ENCODE data around the gene SF3B3. TPM values are rescaled to one million over a fixed set of nuclear protein-coding genes. Genes with fewer than 3 reads are reported as not detected.

The SF3B3 gene
- total RNA-seq, 1 donor from 2014 or later = 103 TPM

DNA sequence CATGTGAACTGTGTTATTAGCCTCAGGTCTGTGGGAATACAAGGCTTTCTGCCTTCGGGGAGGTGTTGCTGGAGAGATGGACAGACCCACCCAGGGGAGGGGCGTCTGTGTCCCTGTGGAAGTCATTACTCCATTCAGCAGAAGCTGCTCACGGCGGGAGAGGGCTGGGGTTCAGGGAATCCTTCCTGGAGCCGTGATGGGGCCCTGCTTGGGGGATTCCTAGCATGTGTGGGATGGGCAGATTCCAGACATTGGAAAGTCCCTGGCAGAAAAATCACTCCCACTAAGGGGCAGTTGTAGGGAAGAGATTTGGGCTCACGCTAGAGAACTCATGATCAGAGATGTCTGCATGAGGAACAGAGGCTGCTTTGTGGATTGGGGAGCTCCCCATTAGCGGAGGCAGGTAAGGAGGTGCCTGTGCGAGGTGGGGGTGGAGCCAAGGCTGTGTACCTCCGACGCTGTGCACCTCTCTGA, 66.4 kb downstream of the SF3B3 start:
- H3K36me3 ChIP-seq (ENCODE audit: control insufficient read depth, insufficient read depth, low read length) = no peaks in the 10 kb centered on the region
- no peak overlapping the region for H3K4me3 ChIP-seq (ENCODE audit: low read depth, low read length)
- no peak for DNase-seq (ENCODE audit: low read depth)
- no peaks in the 10 kb centered on the region for H3K27me3 ChIP-seq (ENCODE audit: control insufficient read depth, insufficient read depth, low read length)
- TF ChIP-seq, protein P1, sequence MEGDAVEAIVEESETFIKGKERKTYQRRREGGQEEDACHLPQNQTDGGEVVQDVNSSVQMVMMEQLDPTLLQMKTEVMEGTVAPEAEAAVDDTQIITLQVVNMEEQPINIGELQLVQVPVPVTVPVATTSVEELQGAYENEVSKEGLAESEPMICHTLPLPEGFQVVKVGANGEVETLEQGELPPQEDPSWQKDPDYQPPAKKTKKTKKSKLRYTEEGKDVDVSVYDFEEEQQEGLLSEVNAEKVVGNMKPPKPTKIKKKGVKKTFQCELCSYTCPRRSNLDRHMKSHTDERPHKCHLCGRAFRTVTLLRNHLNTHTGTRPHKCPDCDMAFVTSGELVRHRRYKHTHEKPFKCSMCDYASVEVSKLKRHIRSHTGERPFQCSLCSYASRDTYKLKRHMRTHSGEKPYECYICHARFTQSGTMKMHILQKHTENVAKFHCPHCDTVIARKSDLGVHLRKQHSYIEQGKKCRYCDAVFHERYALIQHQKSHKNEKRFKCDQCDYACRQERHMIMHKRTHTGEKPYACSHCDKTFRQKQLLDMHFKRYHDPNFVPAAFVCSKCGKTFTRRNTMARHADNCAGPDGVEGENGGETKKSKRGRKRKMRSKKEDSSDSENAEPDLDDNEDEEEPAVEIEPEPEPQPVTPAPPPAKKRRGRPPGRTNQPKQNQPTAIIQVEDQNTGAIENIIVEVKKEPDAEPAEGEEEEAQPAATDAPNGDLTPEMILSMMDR (IDR thresholded peaks at IDR 0.05; ENCODE audit: insufficient read depth, low read length, poor library complexity, severe bottlenecking) = no peak

DNA sequence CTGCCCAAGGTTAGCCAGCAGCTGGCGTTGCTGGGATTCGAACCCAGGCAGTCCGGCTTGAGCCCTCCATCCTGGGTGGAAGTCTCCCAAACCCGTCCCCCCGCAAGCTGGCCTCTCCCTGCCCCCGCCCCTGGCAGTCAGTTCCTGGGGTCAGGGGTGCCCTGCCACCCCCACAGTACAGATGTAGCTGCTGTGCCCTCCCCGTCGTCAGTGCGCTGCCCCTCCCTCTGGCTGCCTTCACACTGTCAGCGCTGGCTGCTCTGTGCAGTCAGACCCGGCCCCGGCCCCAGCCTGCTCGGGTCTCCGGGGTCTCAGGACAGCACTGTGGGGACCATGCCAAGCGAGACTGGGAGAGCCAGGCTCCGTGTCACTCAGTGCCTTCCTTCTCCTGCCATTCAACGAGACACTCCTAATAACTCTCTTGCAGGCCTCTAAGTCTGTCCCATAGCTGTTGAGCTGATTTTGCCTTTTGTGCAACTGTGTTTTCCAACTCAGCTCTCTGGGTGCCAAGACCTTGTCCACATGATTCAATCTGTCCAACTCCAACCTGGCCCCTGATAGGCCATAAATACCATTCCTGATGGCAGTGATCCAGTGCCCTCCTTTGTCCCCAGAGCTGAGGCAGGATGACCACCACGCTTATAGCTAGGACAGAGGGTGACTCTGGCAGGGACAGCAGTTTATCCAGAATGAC, 67.3 kb downstream of the SF3B3 start:
- Histone ChIP-seq H3K27me3 (ENCODE audit: control insufficient read depth, insufficient read depth, low read length) (no peaks in the 10 kb centered on the region), H3K4me3 (ENCODE audit: low read depth, low read length) (no peak overlapping the region), H3K36me3 (ENCODE audit: control insufficient read depth, insufficient read depth, low read length) (no peaks in the 10 kb centered on the region)
- DNase-seq (ENCODE audit: low read depth) = no peak
- TF ChIP-seq, protein P1 (IDR thresholded peaks at IDR 0.05; ENCODE audit: insufficient read depth, low read length, poor library complexity, severe bottlenecking) = no peak

DNA sequence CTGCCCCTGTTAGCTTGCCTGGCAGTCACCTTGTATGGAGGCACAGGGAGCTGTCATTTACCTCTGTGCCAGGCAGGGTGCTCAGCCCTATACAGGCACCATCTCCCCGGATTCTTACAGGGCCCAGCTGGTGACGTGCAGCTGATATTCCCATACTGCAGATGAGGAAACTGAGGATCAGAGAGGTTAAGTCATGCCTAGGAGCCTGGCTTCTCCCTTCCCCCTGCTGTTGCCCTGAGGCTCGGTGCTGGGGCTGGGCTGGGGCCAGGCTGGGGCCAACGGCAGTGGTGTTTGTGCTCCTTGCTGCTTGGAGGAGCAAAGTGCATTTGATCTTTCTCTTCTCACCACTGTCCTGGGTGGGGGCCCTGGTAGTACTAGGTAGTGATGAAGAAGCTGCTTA, 68.0 kb downstream of the SF3B3 start:
- H3K27me3 ChIP-seq (ENCODE audit: control insufficient read depth, insufficient read depth, low read length) = no peaks in the 10 kb centered on the region
- no peaks in the 10 kb centered on the region for H3K36me3 ChIP-seq (ENCODE audit: control insufficient read depth, insufficient read depth, low read length)
- DNase-seq (ENCODE audit: low read depth) = no peak
- TF ChIP-seq, protein P1 (IDR thresholded peaks at IDR 0.05; ENCODE audit: insufficient read depth, low read length, poor library complexity, severe bottlenecking) = no peak
- no peak overlapping the region for H3K4me3 ChIP-seq (ENCODE audit: low read depth, low read length)

DNA sequence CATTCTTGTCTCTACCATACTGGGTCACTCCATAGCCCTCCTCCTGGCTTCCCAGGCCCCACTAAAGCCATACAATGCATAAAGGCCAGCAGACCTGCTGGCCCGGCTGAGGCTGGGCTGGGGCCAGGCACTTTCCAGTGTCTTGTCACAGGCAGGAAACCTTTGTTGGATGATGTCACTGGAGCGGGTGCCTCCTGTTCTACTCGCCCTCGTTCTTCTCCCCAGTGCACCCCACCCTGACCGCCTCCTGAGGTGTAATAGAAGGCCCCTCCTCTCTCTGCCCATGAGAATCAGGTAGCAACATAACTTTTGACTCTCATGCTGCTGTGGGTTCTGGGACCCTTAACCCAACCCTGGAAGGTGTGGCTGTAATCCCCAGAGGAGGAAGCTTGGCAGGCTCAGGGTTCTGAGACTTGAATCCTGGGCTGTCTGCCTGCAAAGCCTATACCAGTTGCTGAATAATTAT, 68.5 kb downstream of the SF3B3 start:
- Histone ChIP-seq H3K36me3 (ENCODE audit: control insufficient read depth, insufficient read depth, low read length) (no peaks in the 10 kb centered on the region), H3K27me3 (ENCODE audit: control insufficient read depth, insufficient read depth, low read length) (no peaks in the 10 kb centered on the region), H3K4me3 (ENCODE audit: low read depth, low read length) (no peak overlapping the region)
- no peak for DNase-seq (ENCODE audit: low read depth)
- TF ChIP-seq, protein P1 (IDR thresholded peaks at IDR 0.05; ENCODE audit: insufficient read depth, low read length, poor library complexity, severe bottlenecking) = no peak

DNA sequence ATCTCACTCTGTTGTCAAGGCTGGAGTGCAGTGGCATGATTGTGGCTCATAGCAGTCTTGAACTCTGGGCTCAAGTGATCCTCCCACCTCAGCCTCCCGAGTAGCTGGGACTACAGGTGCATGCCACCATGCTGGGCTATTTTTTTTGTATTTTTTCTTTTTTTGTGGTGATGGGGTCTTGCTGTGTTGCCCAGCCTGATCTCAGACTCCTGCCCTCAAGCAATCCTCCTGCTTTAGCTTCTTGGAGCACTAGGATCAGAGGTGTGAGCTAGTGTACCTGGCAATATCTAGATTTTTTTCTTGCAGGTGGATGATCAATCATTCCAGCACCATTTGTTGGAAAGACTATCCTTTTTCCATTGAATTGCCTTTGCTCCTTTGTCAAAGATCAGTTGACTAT, 69.9 kb downstream of the SF3B3 start:
- H3K27me3 ChIP-seq (ENCODE audit: control insufficient read depth, insufficient read depth, low read length) = no peaks in the 10 kb centered on the region
- DNase-seq (ENCODE audit: low read depth) = no peak
- H3K4me3 ChIP-seq (ENCODE audit: low read depth, low read length) = no peak overlapping the region
- TF ChIP-seq, protein P1 (IDR thresholded peaks at IDR 0.05; ENCODE audit: insufficient read depth, low read length, poor library complexity, severe bottlenecking) = no peak
- no peaks in the 10 kb centered on the region for H3K36me3 ChIP-seq (ENCODE audit: control insufficient read depth, insufficient read depth, low read length)

DNA sequence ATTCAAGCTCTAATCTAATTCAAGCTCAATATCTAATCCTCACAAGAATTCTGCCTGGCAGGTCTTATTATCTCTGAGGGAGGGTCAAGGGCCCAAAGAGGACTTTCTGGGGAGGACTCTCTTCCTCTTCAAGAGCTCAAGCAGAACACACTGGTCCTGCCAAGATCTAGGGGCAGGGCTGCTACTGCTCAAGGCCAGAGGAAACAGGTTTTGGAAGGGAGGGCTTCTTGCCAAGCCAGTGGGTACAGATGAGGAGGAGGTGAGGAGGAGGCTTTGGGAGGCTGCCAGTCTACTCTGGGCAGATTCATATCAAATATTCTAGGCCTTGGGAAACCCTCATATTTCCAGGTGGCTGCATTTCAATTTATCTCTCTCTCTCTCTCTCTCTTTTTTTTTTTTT, 71.0 kb downstream of the SF3B3 start:
- TF ChIP-seq, protein P1 (IDR thresholded peaks at IDR 0.05; ENCODE audit: insufficient read depth, low read length, poor library complexity, severe bottlenecking) = no peak
- Histone ChIP-seq H3K36me3 (ENCODE audit: control insufficient read depth, insufficient read depth, low read length) (no peaks in the 10 kb centered on the region), H3K4me3 (ENCODE audit: low read depth, low read length) (no peak overlapping the region), H3K27me3 (ENCODE audit: control insufficient read depth, insufficient read depth, low read length) (no peaks in the 10 kb centered on the region)
- DNase-seq (ENCODE audit: low read depth) = no peak
